ENCODE results near the gene PSIP1.

GRCh38 chr9:15469862-15470261 is 40.9 kb downstream of the PSIP1 start:
- TF ChIP-seq, protein P1, sequence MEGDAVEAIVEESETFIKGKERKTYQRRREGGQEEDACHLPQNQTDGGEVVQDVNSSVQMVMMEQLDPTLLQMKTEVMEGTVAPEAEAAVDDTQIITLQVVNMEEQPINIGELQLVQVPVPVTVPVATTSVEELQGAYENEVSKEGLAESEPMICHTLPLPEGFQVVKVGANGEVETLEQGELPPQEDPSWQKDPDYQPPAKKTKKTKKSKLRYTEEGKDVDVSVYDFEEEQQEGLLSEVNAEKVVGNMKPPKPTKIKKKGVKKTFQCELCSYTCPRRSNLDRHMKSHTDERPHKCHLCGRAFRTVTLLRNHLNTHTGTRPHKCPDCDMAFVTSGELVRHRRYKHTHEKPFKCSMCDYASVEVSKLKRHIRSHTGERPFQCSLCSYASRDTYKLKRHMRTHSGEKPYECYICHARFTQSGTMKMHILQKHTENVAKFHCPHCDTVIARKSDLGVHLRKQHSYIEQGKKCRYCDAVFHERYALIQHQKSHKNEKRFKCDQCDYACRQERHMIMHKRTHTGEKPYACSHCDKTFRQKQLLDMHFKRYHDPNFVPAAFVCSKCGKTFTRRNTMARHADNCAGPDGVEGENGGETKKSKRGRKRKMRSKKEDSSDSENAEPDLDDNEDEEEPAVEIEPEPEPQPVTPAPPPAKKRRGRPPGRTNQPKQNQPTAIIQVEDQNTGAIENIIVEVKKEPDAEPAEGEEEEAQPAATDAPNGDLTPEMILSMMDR (IDR thresholded peaks at IDR 0.05) = no peak
- TF ChIP-seq POLR2AphosphoS5 (IDR thresholded peaks at IDR 0.05) (no peak), POLR2A (IDR thresholded peaks at IDR 0.05) (no peak), EP300 (IDR thresholded peaks at IDR 0.05) (no peak)
